IMR-90 (cell line): Measurements from ENCODE around the gene CGNL1. TPM values are rescaled to one million over a fixed set of nuclear protein-coding genes. Genes with fewer than 3 reads are reported as not detected.
A peak's percentile ranks its signal among the peaks of the same experiment; 100 is the strongest.

Source experiments
- ATAC-seq: fragments of 200-7000 bp; cut with Tn5 transposase; 2 replicates; pipeline ENCODE4 v1.9.1; 2020; ENCODE audit warnings: low read depth, mild to moderate bottlenecking, moderate library complexity
- BruUV-seq: library from RNA; stranded (reverse); fragments of 400-500 nt; replicated peaks from 2 replicates; lab custom pipeline; 2021; lab: Mats Ljungman, UMichigan
- CTCF ChIA-PET: fragments of 300-600 bp; formaldehyde crosslinking; extraction: SDS; loops from one replicate; lab custom pipeline; 2021; ENCODE audit warnings: antibody characterized with exemption; lab: Yijun Ruan, JAX
- POLR2A ChIA-PET: fragments of 300-600 bp; sonication (Branson Sonifier 250); formaldehyde crosslinking; loops from one replicate; lab custom pipeline; 2022; ENCODE audit warnings: antibody characterized with exemption; ENCODE audit not compliant: unreplicated experiment; lab: Charles Lee
- DNase-seq: peaks from one replicate; pipeline ENCODE4 v3.0.0; 2013
- H2AFZ ChIP-seq: replicated peaks from 2 replicates; pipeline ENCODE3; 2013; ENCODE audit warnings: low read length, mild to moderate bottlenecking; ENCODE audit not compliant: poor library complexity
- H2AK5ac ChIP-seq: 2 replicates; pipeline ENCODE4 v1.6.1; 2013; ENCODE audit warnings: low read depth, low read length, inconsistent platforms
- H2AK9ac ChIP-seq: replicated peaks from 2 replicates; pipeline ENCODE3; 2013; ENCODE audit warnings: mild to moderate bottlenecking, low read depth, low read length, moderate library complexity; ENCODE audit not compliant: poor library complexity
- H2BK120ac ChIP-seq: 2 replicates; pipeline ENCODE4 v1.6.1; 2013; ENCODE audit warnings: low read depth, low read length, inconsistent platforms
- H2BK15ac ChIP-seq: 3 replicates; pipeline ENCODE4 v1.6.1; 2013; ENCODE audit warnings: low read depth, low read length, inconsistent platforms
- H2BK20ac ChIP-seq: 2 replicates; pipeline ENCODE4 v1.6.1; 2013; ENCODE audit warnings: low read depth, mild to moderate bottlenecking, inconsistent platforms, low read length, moderate library complexity
- H2BK5ac ChIP-seq: 2 replicates; pipeline ENCODE4 v1.6.1; 2013; ENCODE audit warnings: mild to moderate bottlenecking, low read depth, low read length, inconsistent platforms; ENCODE audit not compliant: poor library complexity, severe bottlenecking
- H3K14ac ChIP-seq: replicated peaks from 2 replicates; pipeline ENCODE4 v1.6.1; 2013; ENCODE audit warnings: low read depth, low read length, inconsistent platforms
- H3K18ac ChIP-seq: 2 replicates; pipeline ENCODE4 v1.6.1; 2013; ENCODE audit warnings: low read depth, low read length, control low read depth
- H3K23ac ChIP-seq: 2 replicates; pipeline ENCODE4 v1.6.1; 2013; ENCODE audit warnings: low read depth, low read length, inconsistent platforms
- H3K27ac ChIP-seq: 2 replicates; pipeline ENCODE4 v1.5.1; 2013; ENCODE audit warnings: mild to moderate bottlenecking, control low read depth, low read length; ENCODE audit not compliant: insufficient read depth
- H3K27me3 ChIP-seq: 2 replicates; pipeline ENCODE4 v1.6.1; 2013; ENCODE audit warnings: low read length; ENCODE audit not compliant: control insufficient read depth, insufficient read depth
- H3K36me3 ChIP-seq: 2 replicates; pipeline ENCODE4 v1.6.1; 2013; ENCODE audit warnings: low read length, mixed read lengths; ENCODE audit not compliant: control insufficient read depth, insufficient read depth
- H3K4ac ChIP-seq: 2 replicates; pipeline ENCODE4 v1.6.1; 2013; ENCODE audit warnings: low read depth, low read length, inconsistent platforms
- H3K4me1 ChIP-seq: 2 replicates; pipeline ENCODE4 v1.6.1; 2013; ENCODE audit warnings: low read length, mixed read lengths; ENCODE audit not compliant: control insufficient read depth, insufficient read depth
- H3K4me2 ChIP-seq: 2 replicates; pipeline ENCODE4 v1.6.1; 2013; ENCODE audit warnings: low read depth, mild to moderate bottlenecking, control low read depth, low read length, moderate library complexity
- H3K4me3 ChIP-seq: 2 replicates; pipeline ENCODE4 v1.5.1; 2013; ENCODE audit warnings: low read depth, mild to moderate bottlenecking, control low read depth, low read length, moderate library complexity; ENCODE audit not compliant: insufficient read depth
- H3K56ac ChIP-seq: 2 replicates; pipeline ENCODE4 v1.6.1; 2013; ENCODE audit warnings: low read length, inconsistent platforms; ENCODE audit not compliant: insufficient read depth; ENCODE audit errors: extremely low read depth
- H3K79me1 ChIP-seq, 2 experiments: 2 replicates each; pipeline ENCODE4 v1.6.1; 2013; ENCODE audit warnings: low read length in 2 of 2, inconsistent platforms in 1 of 2, low read depth in 1 of 2
- H3K9ac ChIP-seq: 2 replicates; pipeline ENCODE4 v1.6.1; 2013; ENCODE audit warnings: low read depth, low read length, control low read depth
- H3K9me1 ChIP-seq: 2 replicates; pipeline ENCODE4 v1.6.1; 2013; ENCODE audit warnings: low read length, inconsistent platforms; ENCODE audit not compliant: insufficient read depth
- H3K9me3 ChIP-seq: 2 replicates; pipeline ENCODE4 v1.6.1; 2013; ENCODE audit warnings: low read length; ENCODE audit not compliant: control insufficient read depth, insufficient read depth
- H4K20me1 ChIP-seq: 2 replicates; pipeline ENCODE4 v1.6.1; 2013; ENCODE audit warnings: low read length, inconsistent platforms; ENCODE audit not compliant: insufficient read depth
- H4K5ac ChIP-seq: 2 replicates; pipeline ENCODE4 v1.6.1; 2013; ENCODE audit warnings: mild to moderate bottlenecking, low read depth, low read length, control low read depth
- H4K8ac ChIP-seq, 2 experiments: 2 replicates each; pipeline ENCODE4 v1.6.1; 2013; ENCODE audit warnings: low read depth in 2 of 2, low read length in 2 of 2, control low read depth in 1 of 2, inconsistent platforms in 1 of 2
- H4K91ac ChIP-seq: 2 replicates; pipeline ENCODE4 v1.6.1; 2013; ENCODE audit warnings: low read depth, low read length, inconsistent platforms; ENCODE audit not compliant: insufficient read depth
- CHD1 ChIP-seq: IDR thresholded peaks from 2 replicates; pipeline ENCODE4 v1.6.1; 2012; ENCODE audit warnings: low read depth, low read length, improper control_type of control experiment
- MAFK ChIP-seq: IDR thresholded peaks from 2 replicates; pipeline ENCODE4 v1.6.1; 2012; ENCODE audit warnings: low read depth, low read length, improper control_type of control experiment
- SMC3 ChIP-seq: fragments of 150-350 bp; IDR thresholded peaks from 2 replicates; pipeline ENCODE4 v1.6.1; 2016; ENCODE audit warnings: low read depth, mild to moderate bottlenecking, antibody characterized with exemption, low read length, moderate library complexity
- WGBS, 2 experiments: methylation state at CpG; one replicate each; pipeline versions ENCODE4 v1.1.5 to v1.1.7; 2013; ENCODE audit warnings: missing lambda C conversion rate in 2 of 2; ENCODE audit not compliant: insufficient read length in 1 of 2; ENCODE audit errors: extremely low coverage in 2 of 2; 5-methylcytosine and 5-hydroxymethylcytosine counted together
- dilution Hi-C: fragments of 300-500 bp; cut with HindIII; formaldehyde crosslinking; loops from one replicate; pipeline ENCODE4 v1.14.3; 2018; ENCODE audit warnings: low sequenced_read_pairs; ENCODE audit not compliant: unreplicated experiment
- in situ Hi-C: fragments of 300-500 bp; cut with MboI; formaldehyde crosslinking; loops from 3 replicates; pipeline ENCODE4 v1.14.3; 2019; ENCODE audit warnings: low sequenced_read_pairs, inconsistent platforms, mixed read lengths
- intact Hi-C: fragments of 100-400 bp; cut with micrococcal nuclease; formaldehyde crosslinking; loops from 2 replicates; pipeline ENCODE4 v1.10.0; 2022
- polyA plus RNA-seq, 3 experiments: library from polyadenylated mRNA; depleted of rRNA; stranded (reverse); fragments of >200 nt; gene quantifications; 2 replicates each; pipeline ENCODE4 v1.2.3, GENCODE V29; 2012; ENCODE audit warnings: low replicate concordance in 1 of 3
- total RNA-seq: library from RNA; depleted of rRNA; stranded (reverse); fragments of >200 nt; gene quantifications from 2 replicates; pipeline ENCODE4 v1.2.3, GENCODE V29; 2012
- TF ChIP-seq, protein P1 (sequence below): fragments of 150-350 bp; IDR thresholded peaks from 2 replicates; pipeline ENCODE4 v1.6.1; 2016; ENCODE audit warnings: low read depth, mild to moderate bottlenecking, low read length, moderate library complexity, borderline replicate concordance

CGNL1 gene
- total and polyA plus RNA-seq, 2 of the 4 experiments (the other 2 are of a cell fraction) = 0.07 to 0.18 TPM

DNA sequence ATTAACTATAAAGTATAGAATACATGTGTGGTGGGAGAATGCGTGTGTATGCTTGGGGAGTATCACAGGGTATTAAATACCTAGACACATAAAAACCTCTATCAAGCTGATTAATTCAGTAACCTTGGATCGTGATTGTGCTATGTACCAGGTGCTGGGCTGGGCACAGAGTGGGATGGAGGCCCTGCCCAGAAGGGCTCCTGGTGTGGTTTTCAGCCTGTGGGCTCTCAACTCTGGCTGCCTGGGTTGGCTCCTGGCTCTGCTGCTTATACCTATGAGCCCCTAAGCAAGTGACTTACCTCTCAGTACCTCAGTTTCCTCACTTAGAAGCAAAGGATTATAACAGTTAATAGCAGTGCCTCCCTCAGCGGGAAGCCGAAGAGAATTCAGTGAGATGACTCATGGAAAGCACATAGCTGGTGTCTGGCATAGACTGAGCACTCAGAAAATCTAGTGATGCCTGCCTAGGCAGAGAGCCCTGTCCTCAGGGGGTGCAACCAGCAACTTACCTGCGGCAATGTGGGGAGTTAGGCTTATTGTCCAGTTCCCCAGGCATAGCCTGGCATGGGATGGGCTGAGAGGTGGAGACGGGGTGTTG is 124.8 kb downstream of the CGNL1 start:
- H2AFZ ChIP-seq = no peak overlapping the region
- TF ChIP-seq SMC3 = no peak
- no peak for TF ChIP-seq CHD1
- TF ChIP-seq, protein P1, sequence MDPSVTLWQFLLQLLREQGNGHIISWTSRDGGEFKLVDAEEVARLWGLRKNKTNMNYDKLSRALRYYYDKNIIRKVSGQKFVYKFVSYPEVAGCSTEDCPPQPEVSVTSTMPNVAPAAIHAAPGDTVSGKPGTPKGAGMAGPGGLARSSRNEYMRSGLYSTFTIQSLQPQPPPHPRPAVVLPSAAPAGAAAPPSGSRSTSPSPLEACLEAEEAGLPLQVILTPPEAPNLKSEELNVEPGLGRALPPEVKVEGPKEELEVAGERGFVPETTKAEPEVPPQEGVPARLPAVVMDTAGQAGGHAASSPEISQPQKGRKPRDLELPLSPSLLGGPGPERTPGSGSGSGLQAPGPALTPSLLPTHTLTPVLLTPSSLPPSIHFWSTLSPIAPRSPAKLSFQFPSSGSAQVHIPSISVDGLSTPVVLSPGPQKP = no peak
- no peak for TF ChIP-seq MAFK
- ChIA-PET POLR2A (no interaction called here), CTCF (interaction anchor here (0.7 kb wide), 1 partner anchor 764 kb away, joined by 3 read pairs; no protein-coding TSS in a partner anchor)
- intact Hi-C loops (no loop called here), dilution Hi-C loops (no loop called here), in situ Hi-C loops (no loop called here)
- H3K4me3 ChIP-seq = no peak overlapping the region
- no peak overlapping the region for H2BK120ac ChIP-seq
- H2BK5ac ChIP-seq = no peak overlapping the region
- DNase-seq = no peak
- no peak overlapping the region for H2BK15ac ChIP-seq
- H4K20me1 ChIP-seq = no peaks in the 10 kb centered on the region
- H3K14ac ChIP-seq = no peak overlapping the region
- no peak overlapping the region for H3K18ac ChIP-seq
- no peaks in the 10 kb centered on the region for H3K36me3 ChIP-seq
- no peak overlapping the region for H2AK9ac ChIP-seq
- no peak overlapping the region for H2AK5ac ChIP-seq
- H4K5ac ChIP-seq = no peak overlapping the region
- no peaks in the 10 kb centered on the region for H3K9me1 ChIP-seq
- H3K27ac ChIP-seq = no peak overlapping the region
- H4K8ac ChIP-seq = no peak overlapping the region
- no peak overlapping the region for H4K91ac ChIP-seq
- no peaks in the 10 kb centered on the region for H3K9me3 ChIP-seq
- H3K56ac ChIP-seq = no peak overlapping the region
- no TSS peak for BruUV-seq
- H3K9ac ChIP-seq = no peak overlapping the region
- H3K27me3 ChIP-seq = no peaks in the 10 kb centered on the region
- 100% methylated on average over 1 of the region's 6 CpGs; no CpG with 5 or more reads in 1 of the 2 experiments for WGBS, 2 experiments
- no peaks in the 10 kb centered on the region for H3K79me1 ChIP-seq
- no peak overlapping the region for H2BK20ac ChIP-seq
- H3K4me2 ChIP-seq = no peak overlapping the region
- no peaks in the 10 kb centered on the region for H3K4me1 ChIP-seq
- no peak overlapping the region for H3K4ac ChIP-seq
- ATAC-seq = peak; percentile 68; the same call in 1 of the 2 replicates
- no peak overlapping the region for H3K23ac ChIP-seq
